NCI-H2081 treated with DMSO at 0.1 percent for 48 hours (cell line): ENCODE data around the gene SH3PXD2B.
"Not testable (repeated sequence)": the region's sequence is repeated elsewhere in the genome, so short reads cannot be mapped to it uniquely, and the experiment has no call there.

Source experiments
- DNase-seq: peaks from one replicate; lab custom pipeline; 2025; lab: John Stamatoyannopoulos, UW

SH3PXD2B gene

GRCh38 chr5:172399826-172400225, 54.5 kb downstream of the SH3PXD2B start:
- no peak for DNase-seq

GRCh38 chr5:172399336-172399735, 55.0 kb downstream of the SH3PXD2B start:
- DNase-seq, result no peak

GRCh38 chr5:172398645-172399044, 55.7 kb downstream of the SH3PXD2B start:
- not testable (repeated sequence) for DNase-seq

- DNase-seq, result not testable (repeated sequence)
These were observed 57.3 kb downstream of the SH3PXD2B start for GRCh38 chr5:172396994-172397393.

- no peak for DNase-seq
These were observed 58.1 kb downstream of the SH3PXD2B start for GRCh38 chr5:172396220-172396619.

GRCh38 chr5:172395483-172395882, 58.8 kb downstream of the SH3PXD2B start:
- DNase-seq, result no peak

- DNase-seq, result no peak
These were observed 64.7 kb downstream of the SH3PXD2B start for GRCh38 chr5:172389578-172390112.

GRCh38 chr5:172388246-172388733, 66.0 kb downstream of the SH3PXD2B start:
- no peak for DNase-seq

- no peak for DNase-seq
These were observed 68.6 kb downstream of the SH3PXD2B start for GRCh38 chr5:172385707-172386106.

- DNase-seq, result no peak
These were observed 69.2 kb downstream of the SH3PXD2B start for GRCh38 chr5:172385010-172385563.

GRCh38 chr5:172383191-172383802, 71.0 kb downstream of the SH3PXD2B start:
- DNase-seq, result no peak

GRCh38 chr5:172380987-172381643, 73.2 kb downstream of the SH3PXD2B start:
- DNase-seq, result no peak

GRCh38 chr5:172380301-172380986, 73.9 kb downstream of the SH3PXD2B start:
- no peak for DNase-seq

- no peak for DNase-seq
These were observed 74.8 kb downstream of the SH3PXD2B start for GRCh38 chr5:172379481-172379880.

GRCh38 chr5:172377856-172378255, 76.5 kb downstream of the SH3PXD2B start:
- no peak for DNase-seq

GRCh38 chr5:172377438-172377837, 76.9 kb downstream of the SH3PXD2B start:
- DNase-seq, result no peak

- no peak for DNase-seq
These were observed 79.5 kb downstream of the SH3PXD2B start for GRCh38 chr5:172374783-172375182.

- DNase-seq, result no peak
These were observed 80.6 kb downstream of the SH3PXD2B start for GRCh38 chr5:172373680-172374079.

GRCh38 chr5:172371684-172372083, 82.6 kb downstream of the SH3PXD2B start:
- no peak for DNase-seq

- no peak for DNase-seq
These were observed 83.4 kb downstream of the SH3PXD2B start for GRCh38 chr5:172370648-172371545.

GRCh38 chr5:172370237-172370640, 84.1 kb downstream of the SH3PXD2B start:
- DNase-seq, result no peak
